NT2/D1 (cell line): ENCODE results near the gene RBM28.
A peak's percentile ranks its signal among the peaks of the same experiment; 100 is the strongest.
"Not testable (repeated sequence)": the region's sequence is repeated elsewhere in the genome, so short reads cannot be mapped to it uniquely, and the experiment has no call there.

Experiments used
- DNase-seq: peaks from one replicate; pipeline ENCODE4 v3.0.0-alpha.2; 2011; ENCODE audit warnings: low read depth, low spot score
- H3K27me3 ChIP-seq: 2 replicates; pipeline ENCODE4 v1.6.0; 2011; ENCODE audit warnings: mild to moderate bottlenecking; ENCODE audit not compliant: insufficient read length, insufficient read depth
- H3K36me3 ChIP-seq: 2 replicates; pipeline ENCODE4 v1.6.1; 2011; ENCODE audit warnings: mild to moderate bottlenecking, low read length, mixed read lengths; ENCODE audit not compliant: insufficient read depth, insufficient read length
- H3K4me1 ChIP-seq: 2 replicates; pipeline ENCODE4 v1.5.1; 2011; ENCODE audit not compliant: insufficient read depth, insufficient read length
- H3K4me3 ChIP-seq: 2 replicates; pipeline ENCODE4 v1.5.1; 2011; ENCODE audit warnings: low read depth; ENCODE audit not compliant: insufficient read length
- H3K9ac ChIP-seq: 2 replicates; pipeline ENCODE4 v1.6.0; 2011; ENCODE audit warnings: low read depth; ENCODE audit not compliant: insufficient read length
- H3K9me3 ChIP-seq: 2 replicates; pipeline ENCODE4 v1.5.1; 2011; ENCODE audit warnings: mild to moderate bottlenecking, low read length; ENCODE audit not compliant: insufficient read depth
- SUZ12 ChIP-seq: IDR thresholded peaks from 2 replicates; pipeline ENCODE4 v1.6.1; 2011; ENCODE audit not compliant: insufficient read length, insufficient read depth; ENCODE audit errors: extremely low read depth
- YY1 ChIP-seq: IDR thresholded peaks from 2 replicates; pipeline ENCODE4 v1.6.1; 2011; ENCODE audit not compliant: insufficient read length, insufficient read depth
- ZNF274 ChIP-seq: IDR thresholded peaks from 2 replicates; pipeline ENCODE4 v1.6.1; 2011; ENCODE audit warnings: mild to moderate bottlenecking, low read depth, low read length

RBM28 gene

GRCh38 chr7:128302139-128302538 lies 41.6 kb downstream of the RBM28 start:
- peaks cover 6% of the 10 kb centered on the region for H3K4me1 ChIP-seq
- no peaks in the 10 kb centered on the region for H3K27me3 ChIP-seq
- no peak overlapping the region for H3K4me3 ChIP-seq
- H3K36me3 ChIP-seq: peaks cover 48% of the 10 kb centered on the region
- H3K9me3 ChIP-seq: no peaks in the 10 kb centered on the region
- TF ChIP-seq ZNF274 (no peak), YY1 (no peak), SUZ12 (no peak)
- H3K9ac ChIP-seq: no peak overlapping the region
- DNase-seq: no peak

- H3K4me1 ChIP-seq: peaks cover 6% of the 10 kb centered on the region
- DNase-seq: peak; percentile 57
- peaks cover 20% of the 10 kb centered on the region for H3K36me3 ChIP-seq
- no peaks in the 10 kb centered on the region for H3K9me3 ChIP-seq
- TF ChIP-seq ZNF274 (no peak), YY1 (no peak), SUZ12 (no peak)
- H3K27me3 ChIP-seq: no peaks in the 10 kb centered on the region
- H3K9ac ChIP-seq: no peak overlapping the region
- no peak overlapping the region for H3K4me3 ChIP-seq
These were observed 44.5 kb downstream of the RBM28 start for GRCh38 chr7:128299109-128299607.

- DNase-seq, H3K4me3 ChIP-seq, H3K4me1 ChIP-seq, H3K9ac ChIP-seq, H3K36me3 ChIP-seq, H3K9me3 ChIP-seq, H3K27me3 ChIP-seq: not testable (repeated sequence)
These were observed 45.7 kb downstream of the RBM28 start for GRCh38 chr7:128298004-128298403.

- H3K9ac ChIP-seq: no peak overlapping the region
- no peaks in the 10 kb centered on the region for H3K27me3 ChIP-seq
- TF ChIP-seq YY1: no peak
- TF ChIP-seq ZNF274: no peak
- no peak for TF ChIP-seq SUZ12
- H3K4me3 ChIP-seq: no peak overlapping the region
- no peaks in the 10 kb centered on the region for H3K36me3 ChIP-seq
- H3K4me1 ChIP-seq: no peaks in the 10 kb centered on the region
- DNase-seq: no peak
- H3K9me3 ChIP-seq: peaks cover 12% of the 10 kb centered on the region; the same call in 1 of the 2 replicates
These were observed 56.2 kb downstream of the RBM28 start for GRCh38 chr7:128287556-128287955.

- Histone ChIP-seq H3K4me3 (no peak overlapping the region), H3K9me3 (peaks cover 7% of the 10 kb centered on the region), H3K36me3 (no peaks in the 10 kb centered on the region), H3K9ac (no peak overlapping the region), H3K4me1 (no peaks in the 10 kb centered on the region), H3K27me3 (no peaks in the 10 kb centered on the region)
- no peak for DNase-seq
- TF ChIP-seq ZNF274 (no peak), YY1 (no peak), SUZ12 (no peak)
These were observed 59.6 kb downstream of the RBM28 start for GRCh38 chr7:128284102-128284501.

GRCh38 chr7:128281605-128282380 lies 61.9 kb downstream of the RBM28 start:
- DNase-seq: no peak
- Histone ChIP-seq H3K36me3 (no peaks in the 10 kb centered on the region), H3K9me3 (peaks cover 7% of the 10 kb centered on the region), H3K9ac (no peak overlapping the region), H3K27me3 (no peaks in the 10 kb centered on the region), H3K4me1 (no peaks in the 10 kb centered on the region), H3K4me3 (no peak overlapping the region)
- no peak for TF ChIP-seq SUZ12
- TF ChIP-seq ZNF274: no peak
- TF ChIP-seq YY1: no peak

- not testable (repeated sequence) for DNase-seq, H3K4me3 ChIP-seq, H3K9ac ChIP-seq, H3K4me1 ChIP-seq, H3K9me3 ChIP-seq, H3K27me3 ChIP-seq, H3K36me3 ChIP-seq
These were observed 63.3 kb downstream of the RBM28 start for GRCh38 chr7:128280451-128280850.
